Measurements from ENCODE around the gene KRT3.
"Not testable (repeated sequence)": the region's sequence is repeated elsewhere in the genome, so short reads cannot be mapped to it uniquely, and the experiment has no call there.

Gene KRT3

DNA sequence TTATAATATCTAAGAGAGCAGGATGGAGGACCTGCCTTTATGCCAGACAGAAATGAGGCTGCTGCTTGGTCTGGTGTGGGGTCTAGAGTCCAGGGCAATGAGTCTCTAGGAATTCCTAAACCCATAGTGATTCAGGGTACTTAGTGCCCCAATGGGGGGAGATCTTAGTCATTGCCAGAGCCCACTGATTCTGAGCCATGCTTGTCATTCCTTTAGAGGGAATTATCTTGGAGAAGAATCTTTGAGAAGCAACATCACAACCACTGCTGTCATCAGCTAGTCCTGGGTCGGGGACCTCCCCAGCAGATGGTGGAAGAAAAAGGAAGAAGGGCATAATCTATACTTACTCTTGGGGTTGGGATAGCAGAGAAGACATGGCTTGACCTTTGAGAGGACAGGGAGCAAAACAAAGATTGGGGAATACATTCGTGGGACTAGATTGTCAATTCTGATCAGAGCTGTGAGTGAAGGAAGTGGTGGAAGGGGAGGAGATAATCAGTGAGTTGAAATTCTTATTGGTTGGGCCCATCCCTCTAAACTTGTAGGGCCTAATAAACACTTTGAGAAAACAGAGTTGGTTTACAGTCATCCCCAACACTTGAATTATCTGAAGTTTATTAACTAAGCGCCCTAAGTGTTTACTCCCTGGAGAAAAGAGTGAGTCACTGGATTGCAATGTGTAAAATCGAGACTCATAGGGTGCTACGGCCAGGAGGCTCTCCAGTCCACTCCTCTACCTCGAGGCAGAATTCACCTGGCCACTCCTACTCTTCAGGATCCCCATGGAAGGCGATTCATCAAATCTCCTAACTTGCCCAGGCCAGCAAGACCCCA is 3.0 kb upstream of the KRT3 start:
- in situ Hi-C loops (cut with MboI; ENCODE audit: low sequenced_read_pairs): no loop called here

DNA sequence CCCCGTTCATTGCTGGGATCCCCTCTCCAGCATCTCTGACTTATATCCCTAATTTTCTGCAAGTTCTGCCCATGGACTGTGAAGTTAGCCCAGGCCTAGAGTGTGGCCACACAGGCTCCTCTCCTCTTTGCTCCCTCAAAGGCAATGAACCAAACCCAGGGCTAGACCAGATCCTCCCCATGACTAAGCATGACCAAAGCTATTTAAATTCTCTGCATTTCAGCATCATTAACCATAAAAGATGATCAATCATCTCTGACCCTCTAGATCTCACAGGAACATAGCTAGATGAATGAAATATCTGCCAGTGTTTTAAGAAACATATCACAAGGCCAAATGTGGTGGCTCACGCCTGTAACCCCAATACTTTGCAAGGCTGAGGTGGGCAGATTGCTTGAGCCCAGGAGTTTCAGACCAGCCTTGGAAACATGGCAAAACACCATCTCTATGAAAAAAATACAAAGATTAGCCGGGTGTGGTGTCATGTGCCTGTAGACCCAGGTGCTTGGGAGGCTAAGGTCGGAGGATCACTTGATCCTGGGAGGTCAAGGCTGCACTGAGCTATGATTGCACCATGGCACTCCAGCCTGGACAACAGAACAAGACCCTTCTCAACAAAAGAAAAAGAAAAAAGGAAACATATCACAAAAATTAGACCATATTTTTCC is 2.2 kb upstream of the KRT3 start:
- in situ Hi-C loops (cut with MboI; ENCODE audit: low sequenced_read_pairs): no loop called here

DNA sequence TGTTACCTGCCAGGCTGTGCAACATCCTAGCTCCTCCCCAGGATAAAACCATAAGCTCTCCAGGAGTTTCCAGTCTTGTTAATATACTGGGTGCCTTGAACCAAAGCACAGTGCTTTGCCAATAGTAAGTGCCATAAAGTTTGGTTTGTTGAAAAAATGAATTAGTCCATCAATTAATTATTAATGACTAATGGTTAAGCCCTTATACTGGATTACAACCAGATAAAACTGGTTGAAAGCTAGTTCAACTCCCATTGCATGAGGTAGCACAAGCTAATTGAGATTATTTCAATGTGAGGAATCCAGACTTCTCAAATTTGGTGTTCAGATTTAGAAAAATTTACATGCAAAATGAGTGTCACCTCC is 1.6 kb upstream of the KRT3 start:
- in situ Hi-C loops (cut with MboI; ENCODE audit: low sequenced_read_pairs): no loop called here

DNA sequence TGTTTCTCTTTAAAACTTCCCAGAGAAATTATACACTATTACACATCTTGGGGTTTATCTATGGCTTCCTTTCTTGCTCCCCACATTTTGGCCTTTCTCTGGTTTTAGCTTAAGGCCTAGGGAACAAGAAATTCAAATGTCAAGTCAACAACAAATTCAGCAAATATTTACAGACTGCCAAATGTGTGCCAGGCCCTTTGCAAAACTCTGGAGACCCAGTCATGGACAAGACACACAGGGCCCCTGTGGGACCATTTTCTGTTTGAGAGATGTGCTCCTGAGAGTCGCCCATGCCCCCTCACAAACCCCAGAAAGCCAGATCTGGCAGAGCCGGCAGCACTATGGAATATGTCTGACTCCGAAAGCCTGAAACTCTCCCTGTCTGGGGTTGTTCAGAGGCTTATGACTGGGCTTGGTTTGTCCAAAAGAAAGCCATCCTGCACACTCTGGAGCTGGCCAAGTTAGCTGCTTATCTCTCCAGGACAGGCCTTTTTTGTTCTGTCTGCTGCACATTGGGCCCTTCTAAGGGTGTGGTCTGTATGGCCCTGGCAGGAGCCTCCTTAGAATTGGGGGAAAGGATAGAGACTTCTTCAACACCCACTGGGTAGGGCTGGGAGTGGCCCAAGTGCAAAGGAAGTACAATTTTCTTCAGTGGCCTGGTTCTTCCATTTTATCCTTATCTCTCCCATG is 1.1 kb upstream of the KRT3 start:
- in situ Hi-C loops (cut with MboI; ENCODE audit: low sequenced_read_pairs): no loop called here

DNA sequence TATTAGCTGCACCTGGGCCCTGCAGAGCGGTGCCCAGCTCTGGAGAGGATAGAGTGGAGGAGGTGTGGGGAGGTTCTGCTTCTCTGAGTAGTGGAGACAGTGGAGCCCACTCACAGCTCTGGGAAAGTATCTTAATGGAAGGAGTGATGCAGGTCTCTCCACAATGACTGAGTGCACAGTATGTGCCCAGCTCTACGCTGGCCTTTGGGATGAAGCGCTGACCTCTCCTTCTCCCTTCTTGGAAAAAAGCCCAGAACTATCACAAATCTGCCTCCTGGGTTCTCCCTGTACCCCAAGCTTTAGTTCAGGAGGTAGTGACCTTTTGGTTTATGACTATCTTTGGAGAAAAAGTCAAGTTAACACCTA is 495 bp upstream of the KRT3 start:
- in situ Hi-C loops (cut with MboI; ENCODE audit: low sequenced_read_pairs): no loop called here

DNA sequence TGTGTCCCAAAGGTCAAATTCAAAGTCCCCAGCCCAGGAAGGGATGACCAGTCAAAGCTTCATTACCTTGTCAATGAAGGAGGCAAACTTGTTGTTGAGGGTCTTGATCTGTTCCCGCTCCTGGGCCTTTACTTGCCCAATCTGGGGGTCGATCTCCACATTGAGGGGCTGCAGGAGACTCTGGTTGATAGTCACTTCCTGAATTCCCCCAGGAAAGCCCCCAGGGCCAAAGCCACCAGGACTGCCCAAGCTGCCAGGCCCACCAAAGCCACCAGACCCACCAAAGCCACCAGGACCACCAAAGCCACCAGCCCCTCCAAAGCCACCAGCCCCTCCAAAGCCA is 614 bp downstream of the KRT3 start:
- in situ Hi-C loops (cut with MboI; ENCODE audit: low sequenced_read_pairs): not testable (repeated sequence)

DNA sequence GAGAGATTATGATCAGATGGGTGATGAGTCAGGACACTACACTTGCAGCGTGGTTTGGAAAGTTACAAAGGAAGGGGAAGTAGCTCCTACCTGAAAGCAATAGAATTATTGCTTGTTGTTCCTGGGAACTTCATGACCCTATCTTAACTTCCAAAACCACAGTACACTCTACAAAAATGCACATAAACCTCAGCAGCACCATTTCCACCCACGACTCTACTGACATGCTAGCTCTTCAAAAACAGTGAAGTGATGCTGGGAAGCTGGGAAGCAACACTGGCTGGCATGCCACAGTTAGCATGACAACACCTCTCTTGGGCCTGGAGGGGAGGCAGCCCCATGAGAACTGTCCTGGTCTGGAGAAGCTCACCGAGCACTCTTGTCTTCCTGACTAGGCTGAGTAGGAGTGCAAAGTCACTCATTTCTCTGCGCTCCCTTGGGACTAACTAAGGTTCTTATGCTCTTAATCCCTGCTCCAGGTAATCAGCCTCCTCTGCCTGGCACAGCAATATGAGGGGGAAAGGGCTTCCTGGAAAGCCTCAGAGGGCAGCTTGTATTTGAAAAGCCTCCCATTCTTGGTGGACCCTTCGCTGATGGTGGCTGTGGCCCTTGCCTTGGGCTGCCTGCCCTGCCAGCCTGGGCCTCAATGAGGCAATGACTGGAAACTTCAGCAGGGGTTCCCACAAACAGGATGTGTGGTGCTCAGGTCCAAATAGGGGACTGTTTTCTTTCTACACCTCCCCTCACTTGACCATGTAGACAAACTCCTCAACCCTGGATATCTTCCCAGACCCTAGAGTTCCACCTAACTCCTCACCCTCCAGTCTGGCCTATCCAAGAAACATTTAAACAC is 1.2 kb downstream of the KRT3 start:
- in situ Hi-C loops (cut with MboI; ENCODE audit: low sequenced_read_pairs): no loop called here

DNA sequence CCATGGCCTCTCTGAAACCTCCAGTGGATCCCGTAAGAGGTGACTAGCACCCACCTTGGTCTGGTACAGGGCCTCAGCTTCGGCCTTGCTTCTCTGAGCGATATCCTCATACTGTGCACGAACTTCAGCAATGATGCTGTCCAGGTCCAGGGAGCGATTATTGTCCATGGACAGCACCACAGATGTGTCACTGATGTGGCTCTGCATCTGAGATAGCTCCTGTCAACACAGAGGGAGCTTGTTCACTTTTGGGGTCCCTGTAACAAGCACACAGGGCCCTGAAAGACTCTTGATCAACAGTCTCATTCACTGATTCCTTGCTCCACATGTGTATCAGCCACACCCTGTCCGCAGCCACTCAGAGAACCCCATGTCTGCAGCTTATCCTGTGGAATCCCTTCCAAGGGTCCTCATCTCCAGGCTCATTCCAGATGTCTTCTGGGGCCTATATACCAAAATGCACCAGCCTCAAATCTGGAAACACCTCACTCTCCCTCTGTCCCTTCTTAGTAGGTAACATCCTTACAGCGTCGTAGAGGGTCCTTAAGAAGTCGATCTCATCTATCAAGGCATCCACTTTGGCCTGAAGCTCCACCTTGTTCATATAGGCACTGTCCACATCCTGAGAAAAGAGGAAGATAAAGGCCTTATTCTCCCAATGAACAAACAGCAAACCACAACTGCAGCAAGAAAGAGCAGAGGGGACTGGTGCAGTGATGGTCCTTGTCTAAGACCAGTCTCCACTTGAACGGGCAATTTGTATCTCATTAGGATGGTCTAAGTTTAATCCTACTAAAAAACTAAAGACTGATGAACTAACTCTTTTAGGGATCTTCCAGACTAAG is 3.5 kb downstream of the KRT3 start:
- in situ Hi-C loops (cut with MboI; ENCODE audit: low sequenced_read_pairs): no loop called here

DNA sequence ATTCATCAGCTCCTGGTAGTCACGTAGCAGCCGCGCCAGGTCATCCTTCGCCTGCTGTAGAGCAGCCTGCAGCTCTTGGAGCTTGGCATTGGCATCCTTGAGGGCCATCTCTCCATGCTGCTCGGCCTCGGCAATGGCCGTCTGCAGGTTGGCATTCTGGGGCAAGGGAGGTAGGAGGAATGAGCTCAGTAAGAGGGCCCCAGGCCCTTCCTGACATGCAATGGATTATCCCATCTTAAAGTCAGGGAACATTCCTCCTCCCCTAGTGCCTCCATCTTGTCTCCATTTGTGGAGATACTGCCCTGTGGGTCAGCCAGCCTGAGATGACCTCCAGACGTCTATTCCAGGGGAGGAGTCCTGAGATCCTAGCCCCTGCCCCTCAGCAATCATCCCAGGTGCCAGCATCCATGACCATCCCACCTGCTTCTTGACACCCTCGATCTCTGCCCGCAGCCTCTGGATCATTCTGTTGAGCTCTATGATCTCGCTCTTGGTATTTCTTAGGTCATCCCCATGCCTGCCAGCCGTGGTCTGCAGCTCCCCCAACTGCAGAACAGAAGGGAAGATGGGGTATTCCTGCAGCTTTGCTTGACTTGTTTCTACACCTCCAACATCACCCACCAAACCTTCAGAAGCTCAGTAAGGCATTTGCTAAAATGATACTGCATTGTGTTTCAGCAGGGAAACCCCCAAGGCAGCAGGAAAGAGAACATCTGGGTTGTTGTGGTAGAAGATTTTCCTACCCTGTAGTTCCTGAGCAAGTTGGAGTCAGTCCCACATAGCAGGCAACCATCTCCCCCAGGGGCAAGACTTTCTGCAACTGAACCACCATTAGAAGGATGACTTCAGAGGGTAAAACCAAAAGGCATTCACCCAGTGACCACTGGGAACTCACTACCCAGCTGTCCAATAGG is 4.4 kb downstream of the KRT3 start:
- in situ Hi-C loops (cut with MboI; ENCODE audit: low sequenced_read_pairs): no loop called here

DNA sequence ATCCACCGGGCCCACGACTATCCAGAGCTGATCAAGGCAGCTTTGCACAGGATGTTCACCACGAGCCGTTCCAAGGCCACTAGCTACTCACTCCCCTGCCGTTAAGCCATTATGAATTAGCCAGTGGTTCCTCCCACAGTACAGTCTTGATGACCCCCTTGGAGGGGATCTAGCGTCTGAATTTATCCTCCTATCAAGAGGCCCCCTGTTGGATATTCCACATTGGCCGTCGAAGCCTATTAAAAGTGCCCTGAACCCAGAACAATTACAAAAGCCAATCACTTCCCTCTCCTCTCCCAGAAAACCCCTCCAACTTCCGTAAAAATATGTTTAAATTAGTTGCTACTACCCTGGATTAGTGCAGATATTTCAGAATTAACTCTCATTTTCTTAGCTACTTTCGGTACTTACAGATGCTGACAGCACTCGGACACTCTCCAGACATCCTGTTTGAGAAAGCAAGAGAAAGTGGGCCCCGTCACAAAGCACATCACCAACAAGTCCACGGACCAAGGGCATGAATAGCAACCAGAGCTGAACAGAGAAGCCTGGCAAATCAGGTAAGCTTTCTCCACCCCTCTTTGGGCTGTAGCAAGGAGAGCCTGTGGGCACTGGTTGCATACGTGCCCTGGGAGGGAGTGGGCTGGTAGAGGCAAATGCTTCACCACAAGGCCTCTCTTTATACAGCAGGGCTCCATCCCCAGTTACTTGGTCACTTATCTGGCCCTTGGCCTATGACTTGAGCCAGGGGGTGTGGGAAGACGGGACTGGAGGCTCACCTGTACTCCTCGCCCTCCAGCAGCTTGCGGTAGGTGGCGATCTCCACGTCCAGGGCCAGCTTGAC is 5.3 kb downstream of the KRT3 start:
- in situ Hi-C loops (cut with MboI; ENCODE audit: low sequenced_read_pairs): no loop called here

DNA sequence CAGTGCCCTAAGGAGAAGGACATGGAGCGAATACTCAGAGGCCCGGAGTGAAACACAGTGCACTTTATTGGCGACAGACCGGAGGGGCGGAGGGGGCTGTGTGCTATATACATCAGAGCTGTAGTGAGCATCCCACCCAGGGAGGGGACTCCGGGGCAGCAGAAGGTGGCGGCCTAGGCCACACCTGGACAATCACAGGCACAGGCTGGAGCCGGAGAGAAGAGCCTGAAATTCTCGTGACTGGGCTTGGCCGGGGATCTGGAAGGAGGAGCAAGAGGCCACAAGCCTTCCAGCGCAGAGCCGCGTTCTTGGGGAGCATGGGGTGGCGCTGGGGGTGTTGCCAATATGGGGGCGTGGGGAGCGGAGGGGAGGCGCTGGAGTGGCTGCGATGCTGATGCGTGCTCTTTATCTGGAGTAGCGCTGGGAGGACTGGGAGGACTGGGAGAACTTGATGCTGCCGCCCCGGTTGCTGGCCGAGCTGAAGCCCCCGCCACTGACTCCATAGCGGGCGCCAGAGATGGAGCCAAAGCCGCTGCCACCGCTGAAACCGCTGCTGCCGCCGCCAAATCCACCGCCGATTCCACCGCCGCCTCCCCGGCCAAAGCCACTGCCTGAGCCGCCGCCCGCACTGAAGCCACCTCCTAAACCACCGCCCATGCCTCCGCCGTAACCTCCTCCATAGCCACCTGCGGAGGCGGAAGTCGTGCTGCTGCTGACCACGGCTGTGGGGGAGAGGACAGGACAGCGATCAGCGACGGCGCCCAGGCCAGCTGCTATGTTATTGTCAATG is 6.1 kb downstream of the KRT3 start:
- in situ Hi-C loops (cut with MboI; ENCODE audit: low sequenced_read_pairs): no loop called here

DNA sequence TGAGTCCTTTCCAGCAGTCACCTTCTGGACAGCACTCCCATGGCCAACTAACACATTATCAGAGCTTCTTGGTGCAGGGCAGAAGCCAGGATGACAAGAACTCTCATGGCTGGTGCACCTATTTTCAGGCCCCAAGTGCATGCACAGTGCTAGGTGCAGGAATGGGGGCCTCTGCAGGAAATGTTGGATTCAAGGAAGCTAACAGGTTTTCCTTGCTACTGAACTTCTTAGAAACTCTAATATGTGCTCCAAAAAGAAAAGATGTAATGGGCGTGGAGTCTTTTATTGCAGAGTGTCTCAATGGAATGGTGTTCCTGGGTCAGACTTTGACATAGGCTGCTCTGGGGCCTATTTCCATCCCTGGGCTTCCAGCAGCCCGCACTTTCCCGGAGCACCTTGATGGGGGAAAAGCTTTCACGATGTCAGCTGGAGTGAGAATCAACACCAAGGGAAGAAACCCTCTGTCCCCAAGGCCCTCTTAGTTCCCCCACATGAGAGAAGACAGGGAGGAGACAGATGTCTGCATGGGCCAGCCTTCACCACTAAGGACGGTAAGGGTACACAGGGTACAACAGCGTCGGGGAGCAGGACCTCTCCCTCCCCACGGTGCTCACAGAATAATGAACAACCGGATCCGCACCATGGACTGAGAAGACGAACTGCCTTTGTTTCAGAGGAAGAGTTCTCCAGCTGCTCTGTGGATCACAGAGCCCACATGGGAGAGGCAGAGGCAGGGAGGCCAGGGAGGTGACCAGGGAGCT is 6.9 kb downstream of the KRT3 start:
- in situ Hi-C loops (cut with MboI; ENCODE audit: low sequenced_read_pairs): no loop called here

DNA sequence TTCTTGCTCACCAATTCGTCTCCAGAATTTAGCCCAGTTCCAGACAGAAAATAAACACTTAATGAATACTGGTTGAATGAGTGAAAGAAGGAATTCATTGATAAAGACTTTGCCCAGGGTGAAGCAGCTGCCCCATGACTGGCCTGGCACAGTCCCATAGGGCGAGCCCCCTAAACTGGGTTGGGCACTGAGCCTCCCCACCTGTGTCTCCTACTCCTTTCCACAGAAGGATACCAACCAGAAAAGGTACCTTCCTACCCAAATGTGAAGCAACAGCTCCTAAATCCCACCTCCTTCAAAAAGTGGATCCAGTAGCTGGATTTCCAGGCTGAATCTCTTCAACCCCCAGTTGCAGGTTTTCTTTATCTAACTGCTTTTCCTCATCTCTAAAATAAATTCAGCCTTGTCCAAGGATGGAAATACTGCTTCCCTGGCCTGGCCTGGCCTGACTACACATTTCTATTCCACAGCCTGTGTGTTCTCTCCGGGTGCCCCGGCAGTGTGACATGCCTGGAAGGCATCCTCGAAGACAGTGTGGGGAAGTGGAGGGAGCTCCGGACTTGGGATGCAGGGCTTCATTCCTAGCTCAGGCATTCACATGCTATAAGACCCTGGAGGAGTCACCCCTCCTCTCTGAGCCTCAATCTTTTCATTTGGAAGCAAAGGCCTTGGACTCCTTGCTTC is 7.6 kb downstream of the KRT3 start:
- in situ Hi-C loops (cut with MboI; ENCODE audit: low sequenced_read_pairs): no loop called here

DNA sequence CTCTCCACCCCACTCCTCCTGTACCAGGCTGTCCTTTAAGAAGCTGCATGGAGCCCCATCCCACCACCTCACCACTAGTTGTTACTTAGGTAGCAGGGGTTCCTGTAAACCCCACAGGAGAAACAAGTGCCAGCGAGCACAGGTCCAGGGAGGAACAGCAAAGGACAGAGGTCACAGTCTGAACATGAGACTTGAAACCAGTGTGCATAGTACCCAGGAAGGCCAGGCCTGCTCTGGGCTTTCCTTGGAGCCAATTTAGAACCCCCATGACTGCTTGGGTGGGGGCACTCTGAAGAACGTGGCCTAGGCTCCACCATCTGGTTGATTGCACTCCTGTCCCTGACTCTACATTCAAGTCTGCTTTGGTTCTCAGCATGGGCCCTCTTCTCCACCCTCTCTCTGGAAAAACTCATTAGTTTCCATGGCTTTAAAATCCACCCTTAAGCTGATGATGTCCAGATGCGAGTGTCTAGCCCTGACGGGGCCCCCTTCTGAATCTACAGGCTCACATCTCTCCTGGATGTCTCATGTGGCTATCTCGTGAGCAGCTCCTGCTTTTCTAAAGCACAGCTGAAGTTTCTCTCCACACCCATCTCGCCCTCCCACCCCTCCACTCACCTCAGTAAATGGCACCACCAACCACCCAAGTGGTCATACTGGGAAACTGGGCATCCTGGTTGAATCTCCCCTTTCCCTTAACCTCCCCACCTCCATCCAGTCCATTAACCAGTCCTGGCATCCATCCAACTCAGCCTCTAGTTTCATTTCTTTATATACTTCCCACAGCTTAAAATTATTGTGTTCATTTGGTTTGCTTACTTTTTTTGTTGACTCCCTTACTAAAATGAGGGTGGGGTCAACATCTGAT is 8.4 kb downstream of the KRT3 start:
- in situ Hi-C loops (cut with MboI; ENCODE audit: low sequenced_read_pairs): no loop called here

DNA sequence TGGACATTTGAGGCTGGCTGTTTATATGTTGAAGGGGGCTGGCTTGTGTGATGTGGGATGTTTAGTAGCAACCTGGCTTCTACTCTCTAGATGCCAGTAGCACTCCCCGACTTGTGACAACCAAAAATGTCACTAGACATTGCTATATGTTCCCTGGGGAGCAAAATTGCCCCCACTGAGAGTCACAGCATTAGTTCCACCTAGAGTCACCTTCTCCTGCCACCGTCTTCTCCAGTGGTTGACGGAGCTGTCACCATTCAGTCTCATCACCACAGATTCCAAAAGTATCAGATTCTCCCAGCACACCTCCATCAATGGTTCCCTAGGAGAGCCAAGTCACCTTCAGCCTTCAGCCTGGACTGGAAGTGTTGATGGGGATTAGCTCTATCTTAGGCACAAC is 11.0 kb downstream of the KRT3 start:
- in situ Hi-C loops (cut with MboI; ENCODE audit: low sequenced_read_pairs): no loop called here

Measured in hTERT RPE-1 (cell line).